ENCODE results near the gene FSTL5. TPM values are rescaled to one million over a fixed set of nuclear protein-coding genes. Genes with fewer than 3 reads are reported as not detected.

Gene FSTL5
- total RNA-seq, 4 donors from 2014 or later, result not detected

DNA sequence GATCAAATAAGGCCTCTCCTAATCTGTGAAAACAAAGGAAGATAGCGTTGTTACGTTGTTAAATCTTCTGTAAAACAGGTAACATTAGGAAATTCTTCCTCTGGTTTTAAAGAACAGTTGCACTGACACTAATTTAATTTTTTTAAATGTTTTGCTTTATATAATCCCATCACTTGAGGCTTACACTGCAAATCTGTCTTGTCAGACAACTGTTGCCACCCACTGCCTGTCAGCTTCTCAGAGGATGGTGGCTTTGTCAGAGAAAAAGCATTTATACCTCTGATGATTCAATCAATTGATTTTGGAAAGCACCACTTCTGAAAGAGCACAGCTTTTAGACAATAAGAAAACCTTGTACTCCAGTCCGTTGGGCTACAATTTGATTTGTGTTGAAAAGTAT lies 799.1 kb downstream of the FSTL5 start:
- 84% methylated on average over 3 of the region's 3 CpGs for WGBS
- H3K27ac ChIP-seq, result no peak overlapping the region
- H3K36me3 ChIP-seq, result no peaks in the 10 kb centered on the region
- H3K27me3 ChIP-seq, result no peaks in the 10 kb centered on the region
- no peak for DNase-seq (ENCODE audit: low spot score in 2 of 2)
- H3K4me3 ChIP-seq, result no peak overlapping the region
- no peak for TF ChIP-seq POLR2AphosphoS5 (IDR thresholded peaks at IDR 0.05)
- TF ChIP-seq, protein P1, sequence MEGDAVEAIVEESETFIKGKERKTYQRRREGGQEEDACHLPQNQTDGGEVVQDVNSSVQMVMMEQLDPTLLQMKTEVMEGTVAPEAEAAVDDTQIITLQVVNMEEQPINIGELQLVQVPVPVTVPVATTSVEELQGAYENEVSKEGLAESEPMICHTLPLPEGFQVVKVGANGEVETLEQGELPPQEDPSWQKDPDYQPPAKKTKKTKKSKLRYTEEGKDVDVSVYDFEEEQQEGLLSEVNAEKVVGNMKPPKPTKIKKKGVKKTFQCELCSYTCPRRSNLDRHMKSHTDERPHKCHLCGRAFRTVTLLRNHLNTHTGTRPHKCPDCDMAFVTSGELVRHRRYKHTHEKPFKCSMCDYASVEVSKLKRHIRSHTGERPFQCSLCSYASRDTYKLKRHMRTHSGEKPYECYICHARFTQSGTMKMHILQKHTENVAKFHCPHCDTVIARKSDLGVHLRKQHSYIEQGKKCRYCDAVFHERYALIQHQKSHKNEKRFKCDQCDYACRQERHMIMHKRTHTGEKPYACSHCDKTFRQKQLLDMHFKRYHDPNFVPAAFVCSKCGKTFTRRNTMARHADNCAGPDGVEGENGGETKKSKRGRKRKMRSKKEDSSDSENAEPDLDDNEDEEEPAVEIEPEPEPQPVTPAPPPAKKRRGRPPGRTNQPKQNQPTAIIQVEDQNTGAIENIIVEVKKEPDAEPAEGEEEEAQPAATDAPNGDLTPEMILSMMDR (IDR thresholded peaks at IDR 0.05), result no peak
- TF ChIP-seq POLR2A (IDR thresholded peaks at IDR 0.05), result no peak
- no peak for TF ChIP-seq EP300 (IDR thresholded peaks at IDR 0.05)
- H3K9me3 ChIP-seq, result no peaks in the 10 kb centered on the region
- no peaks in the 10 kb centered on the region for H3K4me1 ChIP-seq

- no peak for DNase-seq (ENCODE audit: low spot score in 2 of 2)
- 90% methylated on average over 4 of the region's 4 CpGs for WGBS
- H3K27me3 ChIP-seq, result no peaks in the 10 kb centered on the region
- no peak overlapping the region for H3K27ac ChIP-seq
- no peaks in the 10 kb centered on the region for H3K9me3 ChIP-seq
- H3K36me3 ChIP-seq, result no peaks in the 10 kb centered on the region
- H3K4me3 ChIP-seq, result no peak overlapping the region
- no peaks in the 10 kb centered on the region for H3K4me1 ChIP-seq
- TF ChIP-seq EP300 (IDR thresholded peaks at IDR 0.05) (no peak), POLR2AphosphoS5 (IDR thresholded peaks at IDR 0.05) (no peak), POLR2A (IDR thresholded peaks at IDR 0.05) (no peak)
- TF ChIP-seq, protein P1 (IDR thresholded peaks at IDR 0.05), result no peak
Observed at GRCh38 chr4:161360982-161361381, 802.8 kb downstream of the FSTL5 start.

GRCh38 chr4:161359491-161359890 lies 804.3 kb downstream of the FSTL5 start:
- WGBS, result 88% methylated on average over 2 of the region's 2 CpGs
- H3K27me3 ChIP-seq, result no peaks in the 10 kb centered on the region

DNA sequence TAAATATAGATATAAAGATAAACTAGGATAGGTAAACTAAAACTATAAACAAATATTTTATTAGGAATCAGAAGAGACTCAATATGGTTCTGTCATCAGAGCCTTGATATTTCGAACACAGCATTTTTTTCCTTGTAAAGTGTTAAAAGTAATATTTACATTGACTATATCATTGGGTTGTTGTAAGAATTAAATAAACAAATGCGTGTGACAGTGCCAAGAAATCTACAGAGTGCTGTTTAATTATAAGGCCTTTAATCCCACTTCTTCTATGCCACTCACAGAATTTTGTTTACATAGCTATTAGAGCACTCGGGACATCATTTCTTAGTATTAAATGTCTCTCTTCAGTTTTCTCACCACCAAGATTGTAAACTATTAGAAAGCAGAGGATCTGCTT lies 807.4 kb downstream of the FSTL5 start:
- no peaks in the 10 kb centered on the region for H3K36me3 ChIP-seq
- no peak overlapping the region for H3K27ac ChIP-seq
- 73% methylated on average over 3 of the region's 3 CpGs for WGBS
- H3K4me3 ChIP-seq, result no peak overlapping the region
- no peaks in the 10 kb centered on the region for H3K27me3 ChIP-seq
- TF ChIP-seq POLR2A (IDR thresholded peaks at IDR 0.05), result no peak
- no peak for TF ChIP-seq POLR2AphosphoS5 (IDR thresholded peaks at IDR 0.05)
- TF ChIP-seq EP300 (IDR thresholded peaks at IDR 0.05), result no peak
- TF ChIP-seq, protein P1 (IDR thresholded peaks at IDR 0.05), result no peak
- H3K4me1 ChIP-seq, result no peaks in the 10 kb centered on the region
- no peak for DNase-seq (ENCODE audit: low spot score in 2 of 2)
- no peaks in the 10 kb centered on the region for H3K9me3 ChIP-seq

More at GRCh38 chr4:161359491-161359890, 804.3 kb downstream of the FSTL5 start:
- no peaks in the 10 kb centered on the region for H3K36me3 ChIP-seq
- TF ChIP-seq POLR2AphosphoS5 (IDR thresholded peaks at IDR 0.05) (no peak), POLR2A (IDR thresholded peaks at IDR 0.05) (no peak), EP300 (IDR thresholded peaks at IDR 0.05) (no peak)
- TF ChIP-seq, protein P1 (IDR thresholded peaks at IDR 0.05), result no peak
- no peak overlapping the region for H3K4me3 ChIP-seq
- no peak overlapping the region for H3K27ac ChIP-seq
- DNase-seq (ENCODE audit: low spot score in 2 of 2), result no peak
- no peaks in the 10 kb centered on the region for H3K4me1 ChIP-seq
- no peaks in the 10 kb centered on the region for H3K9me3 ChIP-seq

GRCh38 chr4:161350946-161351345 lies 812.9 kb downstream of the FSTL5 start:
- Histone ChIP-seq H3K27me3 (no peaks in the 10 kb centered on the region), H3K9me3 (peaks cover 9% of the 10 kb centered on the region), H3K36me3 (no peaks in the 10 kb centered on the region), H3K4me1 (no peaks in the 10 kb centered on the region), H3K4me3 (no peak overlapping the region), H3K27ac (no peak overlapping the region)
- TF ChIP-seq POLR2A (IDR thresholded peaks at IDR 0.05) (no peak), EP300 (IDR thresholded peaks at IDR 0.05) (no peak), POLR2AphosphoS5 (IDR thresholded peaks at IDR 0.05) (no peak)
- TF ChIP-seq, protein P1 (IDR thresholded peaks at IDR 0.05), result no peak
- 63% methylated on average over 3 of the region's 3 CpGs for whole genome bisulfite sequencing
- DNase-seq (ENCODE audit: low spot score in 2 of 2), result no peak

All from suprapubic skin (tissue), 4 donors.